Lower leg skin (tissue), 4 donors: ENCODE data around the gene SLC39A11. TPM values are rescaled to one million over a fixed set of nuclear protein-coding genes. Genes with fewer than 3 reads are reported as not detected.
"Not testable (repeated sequence)": the region's sequence is repeated elsewhere in the genome, so short reads cannot be mapped to it uniquely, and the experiment has no call there.

ENCODE experiments used
- DNase-seq, 2 donors: peaks; one replicate each; pipeline ENCODE4 v3.0.0-alpha.2; 2019; ENCODE audit warnings: low spot score in 2 of 2
- H3K4me3 ChIP-seq: fragments of 200-600 bp; sonication (generic); 2 replicates; pipeline ENCODE4 v1.5.1; 2017; ENCODE audit warnings: mild to moderate bottlenecking, low read depth; ENCODE audit not compliant: poor library complexity, severe bottlenecking
- POLR2A ChIP-seq, 2 donors: fragments of 450-650 bp; IDR thresholded peaks; one replicate each; pipeline ENCODE4 v1.6.1; 2016 to 2017; ENCODE audit warnings: antibody characterized with exemption in 2 of 2, mild to moderate bottlenecking in 1 of 2, moderate library complexity in 1 of 2
- WGBS, 2 donors: methylation state at CpG; one replicate each; pipeline ENCODE4 v1.1.5; 2018; 5-methylcytosine and 5-hydroxymethylcytosine counted together
- intact Hi-C: fragments of 100-400 bp; cut with DNase I; formaldehyde crosslinking; loops from one replicate; pipeline ENCODE4 v1.15.0; 2023; ENCODE audit warnings: low total_unique reads
- total RNA-seq, 4 donors: library from RNA; depleted of rRNA; stranded (reverse); fragments of >200 nt; gene quantifications; one replicate each; pipeline ENCODE4 v1.1.0, GENCODE V29; 2016
- TF ChIP-seq, protein P1 (sequence below), 3 donors: fragments of 450-650 bp; IDR thresholded peaks; one replicate each; pipeline ENCODE4 v1.5.1; 2016; ENCODE audit warnings: antibody characterized with exemption in 3 of 3, mild to moderate bottlenecking in 3 of 3, moderate library complexity in 2 of 3

Gene SLC39A11
- total RNA-seq, 4 donors from 2014 or later, result 41.6 to 59.0 (median 47.1) TPM

DNA sequence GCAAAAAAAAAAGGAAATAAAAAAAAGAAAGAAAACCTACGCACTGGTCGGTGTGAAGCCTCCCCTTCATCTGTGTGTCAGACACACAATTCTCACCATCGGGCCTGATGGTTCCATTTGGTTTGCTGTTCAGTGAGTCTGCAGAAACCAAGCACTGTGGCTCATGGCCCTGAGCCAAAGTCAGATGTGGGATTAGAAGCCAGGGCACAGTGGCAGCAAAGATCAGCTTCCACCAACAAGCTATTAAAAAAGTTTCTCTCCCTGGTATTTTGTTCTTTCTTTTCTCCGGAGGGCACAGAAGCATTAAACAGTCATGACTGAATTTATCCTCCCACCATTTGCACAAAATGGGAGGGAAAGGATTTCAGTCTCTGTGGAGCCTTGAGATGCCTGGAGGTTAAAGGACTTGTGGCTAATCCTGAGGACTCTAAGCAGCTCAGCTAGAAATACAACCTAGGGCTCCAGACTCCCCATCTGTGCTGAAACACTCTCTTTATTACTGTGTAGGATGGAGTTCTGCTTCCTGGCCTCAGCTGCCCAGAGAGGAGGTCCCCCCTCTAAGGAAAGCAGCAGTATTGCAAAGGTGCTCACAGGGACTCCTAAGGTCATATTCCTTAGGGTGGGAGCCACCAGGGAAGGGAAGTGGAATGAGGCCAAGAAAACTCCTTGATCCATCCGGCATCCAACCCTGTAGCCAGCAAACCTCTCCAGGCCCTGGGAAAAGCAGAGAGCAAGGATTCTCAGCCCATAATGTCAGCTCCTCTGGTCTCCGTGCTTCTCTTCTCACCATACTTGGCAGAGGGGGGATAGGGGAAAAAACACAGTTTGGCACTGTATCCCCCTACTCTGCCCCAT is 28.2 kb downstream of the SLC39A11 start:
- intact Hi-C loops, result no loop called here
- TF ChIP-seq, protein P1, sequence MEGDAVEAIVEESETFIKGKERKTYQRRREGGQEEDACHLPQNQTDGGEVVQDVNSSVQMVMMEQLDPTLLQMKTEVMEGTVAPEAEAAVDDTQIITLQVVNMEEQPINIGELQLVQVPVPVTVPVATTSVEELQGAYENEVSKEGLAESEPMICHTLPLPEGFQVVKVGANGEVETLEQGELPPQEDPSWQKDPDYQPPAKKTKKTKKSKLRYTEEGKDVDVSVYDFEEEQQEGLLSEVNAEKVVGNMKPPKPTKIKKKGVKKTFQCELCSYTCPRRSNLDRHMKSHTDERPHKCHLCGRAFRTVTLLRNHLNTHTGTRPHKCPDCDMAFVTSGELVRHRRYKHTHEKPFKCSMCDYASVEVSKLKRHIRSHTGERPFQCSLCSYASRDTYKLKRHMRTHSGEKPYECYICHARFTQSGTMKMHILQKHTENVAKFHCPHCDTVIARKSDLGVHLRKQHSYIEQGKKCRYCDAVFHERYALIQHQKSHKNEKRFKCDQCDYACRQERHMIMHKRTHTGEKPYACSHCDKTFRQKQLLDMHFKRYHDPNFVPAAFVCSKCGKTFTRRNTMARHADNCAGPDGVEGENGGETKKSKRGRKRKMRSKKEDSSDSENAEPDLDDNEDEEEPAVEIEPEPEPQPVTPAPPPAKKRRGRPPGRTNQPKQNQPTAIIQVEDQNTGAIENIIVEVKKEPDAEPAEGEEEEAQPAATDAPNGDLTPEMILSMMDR (IDR thresholded peaks at IDR 0.05), result no peak
- no peak for TF ChIP-seq POLR2A (IDR thresholded peaks at IDR 0.05)
- H3K4me3 ChIP-seq, result no peak overlapping the region
- DNase-seq, result no peak
- WGBS, 2 donors, result 59 to 70% methylated on average over 6 of the region's 6 CpGs

- intact Hi-C loops, result no loop called here
- TF ChIP-seq, protein P1 (IDR thresholded peaks at IDR 0.05), result no peak
- TF ChIP-seq POLR2A (IDR thresholded peaks at IDR 0.05), result no peak
Observed at GRCh38 chr17:73062726-73063125, 29.8 kb downstream of the SLC39A11 start.

DNA sequence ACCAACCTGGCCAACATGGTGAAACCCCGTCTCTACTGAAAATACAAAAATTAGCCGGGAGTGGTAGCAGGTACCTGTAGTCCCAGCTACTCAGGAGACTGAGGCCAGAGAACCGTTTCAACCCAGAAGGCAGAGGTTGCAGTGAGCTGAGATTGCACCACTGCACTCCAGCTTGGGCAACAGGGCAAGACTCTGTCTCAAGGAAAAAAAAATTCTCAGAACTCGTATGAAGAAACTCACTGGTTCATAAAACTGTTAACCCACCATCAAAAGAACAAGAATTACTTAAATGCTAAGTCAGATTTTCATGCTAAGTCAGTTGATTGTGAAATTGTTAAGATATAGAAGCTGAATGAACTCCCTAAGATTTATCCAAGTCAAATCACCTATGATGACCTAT is 31.3 kb downstream of the SLC39A11 start:
- intact Hi-C loops, result no loop called here
- 94 to 99% methylated on average over 4 of the region's 4 CpGs for WGBS, 2 donors
- TF ChIP-seq POLR2A (IDR thresholded peaks at IDR 0.05), result no peak
- TF ChIP-seq, protein P1 (IDR thresholded peaks at IDR 0.05), result no peak
- DNase-seq, result no peak
- H3K4me3 ChIP-seq, result no peak overlapping the region

More at GRCh38 chr17:73062726-73063125, 29.8 kb downstream of the SLC39A11 start:
- 91 to 96% methylated on average over 5 of the region's 5 CpGs for WGBS, 2 donors
- no peak for DNase-seq
- H3K4me3 ChIP-seq, result no peak overlapping the region

DNA sequence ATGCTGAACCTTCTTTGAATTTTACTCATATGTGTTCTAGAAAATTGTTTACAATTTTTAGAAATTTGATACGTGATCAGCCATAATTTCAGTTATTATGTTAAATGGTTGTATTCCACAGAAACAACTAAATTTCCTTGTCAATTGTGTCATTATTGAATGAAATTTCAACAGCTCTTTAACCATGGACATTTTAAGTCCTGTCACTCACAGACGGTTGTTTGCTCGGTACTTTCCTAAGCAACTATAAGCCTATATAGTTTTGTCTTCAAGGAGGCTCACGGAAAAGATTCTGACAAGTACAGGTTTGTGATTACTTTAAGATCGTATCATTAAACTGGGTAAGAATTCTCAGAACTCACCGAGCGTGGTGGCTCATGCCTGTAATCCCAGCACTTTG is 31.8 kb downstream of the SLC39A11 start:
- no peak overlapping the region for H3K4me3 ChIP-seq
- DNase-seq, result no peak
- no peak for TF ChIP-seq POLR2A (IDR thresholded peaks at IDR 0.05)
- TF ChIP-seq, protein P1 (IDR thresholded peaks at IDR 0.05), result no peak
- intact Hi-C loops, result no loop called here
- 97 to 98% methylated on average over 7 of the region's 7 CpGs for WGBS, 2 donors

GRCh38 chr17:73059713-73060112 is 32.8 kb downstream of the SLC39A11 start:
- DNase-seq, H3K4me3 ChIP-seq, intact Hi-C loops: not testable (repeated sequence)
- 77 to 83% methylated on average over 4 of the region's 4 CpGs for WGBS, 2 donors

GRCh38 chr17:73058022-73058421 is 34.5 kb downstream of the SLC39A11 start:
- no peak for DNase-seq
- no peak for TF ChIP-seq POLR2A (IDR thresholded peaks at IDR 0.05)
- intact Hi-C loops, result no loop called here
- 73 to 85% methylated on average over 6 of the region's 6 CpGs for WGBS, 2 donors
- no peak overlapping the region for H3K4me3 ChIP-seq
